GM18505 (cell line): Measurements from ENCODE around the gene TLE3.

ENCODE experiments used
- ATAC-seq: cut with Tn5 transposase; IDR thresholded peaks from one replicate; pipeline ENCODE4 v1.9.1; 2021; ENCODE audit not compliant: unreplicated experiment
- POLR2A ChIP-seq: IDR thresholded peaks from 4 replicates; pipeline ENCODE4 v1.6.1; 2011; ENCODE audit warnings: borderline replicate concordance; ENCODE audit not compliant: insufficient read depth, insufficient read length; ENCODE audit errors: extremely low read depth

TLE3 gene

DNA sequence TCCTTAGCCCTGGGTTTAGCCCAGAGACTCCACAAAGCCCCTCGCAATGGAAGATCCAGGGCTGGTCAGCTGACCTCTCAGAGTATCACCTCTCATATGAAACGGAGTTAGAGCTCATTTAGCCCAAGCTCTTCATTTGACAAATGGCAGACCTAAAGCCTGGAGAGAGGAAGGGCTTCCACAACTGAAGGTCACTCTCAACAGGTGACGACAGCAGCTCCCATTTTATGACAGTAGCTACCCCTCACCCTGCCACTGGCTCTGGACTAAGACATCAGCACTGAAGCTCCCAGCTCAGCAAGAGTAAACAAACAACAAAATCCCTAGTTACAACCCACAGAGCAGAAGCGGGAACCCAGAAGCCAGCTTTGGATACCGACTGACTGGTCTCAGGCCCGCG, 33.7 kb downstream of the TLE3 start:
- ATAC-seq = no peak
- TF ChIP-seq POLR2A = no peak

DNA sequence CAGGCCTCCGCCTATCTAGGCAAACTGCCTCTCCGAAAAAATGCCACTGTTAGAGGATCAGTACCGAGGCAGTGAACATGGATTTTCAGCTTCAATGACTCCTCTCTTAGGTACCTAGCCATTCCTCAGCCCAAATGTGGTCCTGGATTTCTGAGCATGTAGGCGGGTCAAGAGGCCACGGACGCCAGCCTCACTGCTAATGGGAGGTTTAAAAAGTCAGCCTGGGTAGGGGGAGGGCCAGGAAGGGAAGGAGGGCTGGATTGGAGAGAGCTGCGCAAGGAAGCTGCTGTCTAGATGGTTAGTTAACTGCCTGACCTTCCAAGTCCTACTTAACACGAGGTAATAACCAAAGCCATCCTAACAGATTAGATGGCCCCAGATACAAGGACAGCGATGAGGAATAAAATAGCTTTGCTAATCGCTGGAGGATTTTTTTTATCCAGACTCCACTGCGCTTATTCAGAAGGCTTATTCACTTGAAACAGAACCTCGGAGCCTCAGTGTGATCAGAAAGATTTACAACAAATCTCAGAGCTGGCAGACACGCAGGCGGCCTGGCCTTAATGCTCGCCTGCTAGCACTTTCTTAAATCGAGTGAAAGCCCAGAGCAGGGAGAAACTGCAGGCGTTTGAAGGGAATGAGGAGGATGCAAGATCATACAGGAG, 34.3 kb downstream of the TLE3 start:
- TF ChIP-seq POLR2A = no peak
- no peak for ATAC-seq

DNA sequence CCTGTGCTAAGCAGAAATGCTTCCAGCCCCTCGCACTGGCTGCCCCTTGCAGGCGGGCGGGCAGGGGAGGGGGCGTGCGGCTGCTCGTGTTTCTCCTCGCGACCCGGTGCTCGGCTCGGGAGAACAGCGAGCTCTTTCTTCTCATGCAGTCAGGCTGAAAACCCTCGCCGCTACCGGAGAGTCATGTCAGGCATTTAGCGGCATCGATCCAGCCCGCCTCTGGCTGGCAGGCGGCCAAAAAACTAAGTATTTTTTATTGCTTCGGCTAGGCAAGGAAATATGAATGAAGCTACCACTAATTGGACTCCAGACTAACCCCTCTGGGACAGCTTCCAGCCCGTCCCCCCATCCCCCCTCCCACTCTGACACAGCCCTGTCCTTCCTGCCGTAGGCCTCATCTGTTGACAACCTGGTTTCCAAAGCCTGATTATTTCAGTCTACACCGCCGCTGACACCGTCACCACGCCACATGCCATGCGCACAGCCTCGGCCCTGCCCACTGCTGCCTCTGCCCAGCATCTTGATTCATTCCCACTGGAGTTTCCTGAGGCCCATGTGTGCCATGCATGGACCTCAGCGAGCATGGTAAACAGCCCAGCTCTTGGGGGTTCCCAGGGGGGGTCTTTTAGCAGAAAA, 35.3 kb downstream of the TLE3 start:
- ATAC-seq = no peak
- no peak for TF ChIP-seq POLR2A

DNA sequence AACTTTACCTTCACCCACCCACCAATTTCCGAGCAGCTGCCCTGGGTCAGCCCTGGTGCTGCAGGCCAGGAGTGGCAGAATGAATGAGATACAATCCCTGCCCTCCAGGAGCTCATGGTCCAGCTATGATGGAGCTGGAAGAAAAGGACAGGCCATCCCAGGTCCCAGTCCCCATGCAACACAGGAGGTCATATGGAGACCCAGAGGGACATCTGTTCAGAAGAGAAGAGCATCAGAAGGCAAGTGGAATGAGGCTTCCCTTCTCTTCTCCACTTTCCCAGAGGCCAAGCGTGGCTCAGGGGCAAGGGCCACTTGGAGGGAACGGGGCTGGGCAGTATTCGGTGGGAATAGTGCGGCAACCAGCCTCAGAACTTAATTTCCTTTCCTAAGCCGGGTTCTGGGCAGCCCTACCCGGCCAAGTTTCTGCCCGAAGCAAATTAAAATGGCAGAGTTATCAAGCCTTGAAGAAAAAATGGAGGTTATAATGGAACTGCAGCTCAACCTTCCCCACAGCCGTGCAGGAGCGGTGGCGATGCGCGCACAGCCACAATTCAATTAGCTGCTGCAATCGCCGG, 35.9 kb downstream of the TLE3 start:
- no peak for ATAC-seq
- no peak for TF ChIP-seq POLR2A

DNA sequence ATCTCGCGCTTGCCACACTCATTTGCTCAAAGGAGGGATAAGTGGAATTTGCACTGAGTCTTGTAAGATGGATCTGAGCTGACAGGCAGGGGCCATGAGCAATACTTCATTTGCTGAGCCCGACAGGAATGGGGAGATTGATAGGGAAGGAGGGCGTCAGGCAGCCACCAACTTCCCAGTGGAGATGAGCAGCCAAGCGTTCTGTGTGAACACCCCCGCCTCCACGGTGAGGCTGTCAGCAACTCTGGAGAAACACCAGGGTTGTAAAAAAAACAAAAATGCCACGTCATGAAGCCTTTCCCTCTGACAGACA, 36.8 kb downstream of the TLE3 start:
- TF ChIP-seq POLR2A = no peak
- ATAC-seq = no peak

DNA sequence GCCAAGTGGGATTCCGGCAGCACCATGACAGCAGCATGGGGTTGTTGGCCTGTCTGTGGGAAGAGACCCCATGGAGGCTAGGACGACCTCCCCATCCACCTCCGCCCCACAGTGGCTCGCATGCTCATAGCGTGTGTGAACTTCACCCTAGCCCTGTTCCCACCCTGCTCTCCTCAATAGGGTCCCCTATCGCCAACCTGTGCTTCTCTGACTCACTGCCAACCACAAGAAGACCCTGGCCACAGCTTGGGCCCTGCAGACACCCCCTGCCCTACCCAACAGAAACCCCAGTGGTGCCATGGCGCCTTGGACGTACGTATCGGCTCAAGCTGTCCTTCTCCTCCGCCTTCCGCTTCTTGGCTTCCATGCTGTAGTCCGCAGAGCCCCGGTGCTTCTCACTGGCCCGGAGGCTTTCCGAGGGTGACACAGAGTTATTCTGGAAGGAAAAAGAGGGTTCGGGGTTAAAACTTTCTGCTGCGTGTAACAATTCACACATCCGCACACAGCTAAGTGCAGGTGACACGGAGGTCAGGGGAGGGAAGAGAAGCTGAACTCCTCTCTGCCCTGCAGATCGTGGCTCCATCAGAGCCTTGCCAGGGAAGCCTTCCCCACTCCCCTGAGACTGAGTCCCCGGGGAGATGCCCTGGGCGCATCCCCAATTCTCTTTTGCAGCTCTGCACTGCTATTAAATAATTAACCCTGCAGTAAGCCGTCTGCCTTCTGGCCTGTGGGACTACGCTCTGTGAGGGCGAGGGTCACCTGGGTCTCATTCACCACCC, 37.3 kb downstream of the TLE3 start:
- no peak for TF ChIP-seq POLR2A
- no peak for ATAC-seq

DNA sequence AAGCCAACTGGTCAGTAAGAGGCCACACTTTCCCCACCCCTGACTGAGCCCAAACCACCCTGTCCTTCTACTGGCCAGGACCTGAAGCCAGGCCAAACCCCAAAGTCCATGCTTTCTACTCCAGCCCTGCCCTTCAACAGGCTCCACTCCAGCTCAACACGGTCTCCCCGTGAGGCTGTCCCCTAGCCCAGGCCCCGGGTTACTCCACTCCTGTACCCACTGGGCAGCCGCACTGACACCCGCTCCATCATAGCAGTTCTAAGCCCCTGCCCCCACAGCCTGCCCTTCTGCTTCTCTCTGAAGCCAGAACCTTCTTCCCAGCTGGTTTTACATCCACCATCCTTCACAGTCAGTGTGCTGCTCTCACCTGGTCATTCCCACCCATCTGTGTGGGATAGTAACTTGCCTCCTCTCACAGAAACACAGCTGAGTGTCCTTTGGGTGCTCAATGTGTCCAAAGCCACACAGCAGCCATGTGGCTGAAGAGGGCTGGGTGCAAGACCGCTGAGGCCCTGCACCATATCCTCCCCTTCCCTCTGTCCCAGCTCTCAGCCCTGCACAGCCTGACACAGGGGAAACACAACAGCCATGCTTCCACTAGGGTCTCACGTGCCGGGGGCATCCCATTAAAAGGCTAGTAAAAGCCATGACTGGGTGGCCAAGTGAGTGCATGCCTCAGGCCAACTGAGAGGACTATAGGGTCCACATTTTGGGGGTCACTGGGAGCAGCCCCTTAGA, 38.1 kb downstream of the TLE3 start:
- no peak for TF ChIP-seq POLR2A
- ATAC-seq = no peak

DNA sequence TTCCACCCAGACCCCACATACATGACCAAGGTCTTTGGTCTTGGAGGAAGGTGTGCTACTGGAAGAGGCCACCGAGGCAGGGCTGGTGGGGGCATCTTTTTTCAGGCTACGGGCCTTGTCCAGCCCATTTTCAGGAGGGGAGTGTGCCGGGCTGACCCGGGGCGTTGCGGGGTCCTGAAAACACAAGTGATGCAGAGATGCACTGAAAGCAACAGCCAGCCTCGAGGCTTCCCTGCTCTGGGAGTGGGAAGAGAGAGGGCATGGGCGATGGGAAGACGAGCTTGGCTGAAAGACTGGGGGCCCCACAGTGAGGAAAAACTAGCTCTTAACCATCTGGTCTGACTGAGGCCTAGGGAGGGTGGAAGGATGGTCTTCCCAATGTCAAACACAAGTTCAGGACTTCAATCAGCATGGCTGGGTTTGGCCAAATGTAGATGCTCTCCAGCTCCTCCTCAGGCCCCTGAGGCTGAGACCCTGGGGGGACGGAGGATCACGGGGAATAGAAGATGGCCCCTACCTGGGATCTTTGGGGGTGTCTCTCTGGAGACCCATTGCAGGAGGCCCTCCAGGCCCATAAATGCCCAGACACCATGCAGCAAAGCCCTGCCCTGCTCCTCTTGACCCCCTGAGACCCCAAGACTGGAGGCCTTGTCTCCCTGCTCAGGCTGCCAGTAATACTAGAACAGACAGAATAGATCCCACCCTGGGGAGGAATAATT, 38.9 kb downstream of the TLE3 start:
- ATAC-seq = no peak
- TF ChIP-seq POLR2A = no peak

DNA sequence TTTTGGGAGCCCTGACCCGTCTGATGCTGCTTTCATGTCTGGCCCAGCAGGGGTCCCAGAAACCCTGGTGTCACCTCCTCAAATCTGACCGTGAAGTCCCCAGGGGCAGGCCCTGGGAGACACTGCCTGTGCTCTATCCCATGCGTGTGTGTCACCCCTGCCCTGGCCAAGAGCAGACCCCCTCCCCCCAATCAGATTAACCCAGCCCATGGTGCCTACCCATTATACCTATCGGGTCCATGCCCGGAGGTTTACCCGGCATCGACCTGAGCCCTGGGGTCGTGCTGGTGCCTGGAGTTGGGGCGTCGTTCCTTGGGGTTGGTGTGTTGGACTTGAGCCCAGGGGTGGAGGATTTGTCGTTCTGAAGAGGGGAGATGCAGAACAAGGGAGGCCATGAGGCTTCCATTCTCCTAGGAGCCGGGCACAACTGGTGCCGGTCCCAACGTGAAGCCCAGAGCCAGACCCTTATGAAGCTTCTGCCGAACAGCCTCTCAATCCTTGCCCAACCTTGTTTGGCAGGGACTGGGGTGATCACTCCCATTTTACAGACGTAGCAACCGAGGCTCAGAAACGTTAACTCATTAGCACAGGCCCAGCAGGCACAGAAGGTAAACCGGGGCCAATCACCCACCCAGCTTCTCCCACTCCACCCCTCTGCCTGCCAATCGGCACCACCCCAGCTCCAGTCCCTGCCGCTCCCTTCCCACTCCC, 39.6 kb downstream of the TLE3 start:
- no peak for ATAC-seq
- TF ChIP-seq POLR2A = no peak

DNA sequence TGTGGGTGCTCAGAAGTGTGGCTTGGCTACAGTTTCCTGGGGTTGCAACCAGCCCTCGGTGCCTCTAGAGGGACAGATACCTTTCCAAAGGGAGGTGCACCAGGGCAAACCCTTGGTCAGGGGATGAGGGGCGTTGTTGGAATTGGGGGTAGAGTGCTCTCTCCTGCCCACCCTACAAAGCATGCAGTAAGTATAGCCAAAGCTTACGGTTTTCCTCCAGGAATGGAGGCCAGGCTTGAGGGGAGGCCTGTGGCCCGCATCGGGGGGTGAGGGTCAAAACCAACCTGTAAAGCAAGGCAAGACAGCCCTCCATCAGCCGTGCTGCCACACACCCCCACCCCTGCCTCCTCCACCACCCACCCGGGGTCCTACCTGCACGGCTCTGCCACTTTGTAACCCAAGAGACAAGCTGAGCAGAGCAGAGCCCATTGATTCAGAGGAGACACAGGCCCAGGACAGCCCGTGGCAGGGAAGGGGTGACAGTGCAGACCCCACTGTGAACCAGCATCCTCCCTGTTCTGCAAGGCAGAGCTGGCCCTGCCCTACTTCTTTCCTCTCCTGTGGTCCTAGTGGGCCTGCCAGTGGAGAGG, 41.5 kb downstream of the TLE3 start:
- no peak for ATAC-seq
- TF ChIP-seq POLR2A = no peak

DNA sequence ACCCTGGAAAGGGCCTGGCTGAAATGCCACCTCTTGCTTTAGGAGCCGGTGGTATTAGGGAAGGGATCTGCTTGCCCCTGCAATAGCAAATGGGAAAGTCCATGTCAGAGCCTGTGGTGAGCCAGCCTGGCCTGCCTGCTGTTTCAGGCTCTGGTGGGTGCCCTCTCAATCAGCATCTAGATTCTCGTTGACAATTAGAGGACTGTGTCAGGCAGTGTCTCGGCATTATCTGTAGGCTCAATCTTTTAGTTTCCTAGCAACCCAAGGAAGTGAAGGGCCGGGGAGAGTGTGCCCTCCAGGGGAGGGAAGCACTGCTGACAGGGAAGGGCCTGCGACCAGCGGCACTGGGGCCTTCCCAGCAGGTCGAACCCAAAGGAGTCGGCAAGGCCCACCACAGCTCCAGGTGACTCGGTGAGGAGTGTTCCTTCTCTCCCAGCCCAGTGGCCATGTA, 42.1 kb downstream of the TLE3 start:
- ATAC-seq = no peak
- TF ChIP-seq POLR2A = no peak

DNA sequence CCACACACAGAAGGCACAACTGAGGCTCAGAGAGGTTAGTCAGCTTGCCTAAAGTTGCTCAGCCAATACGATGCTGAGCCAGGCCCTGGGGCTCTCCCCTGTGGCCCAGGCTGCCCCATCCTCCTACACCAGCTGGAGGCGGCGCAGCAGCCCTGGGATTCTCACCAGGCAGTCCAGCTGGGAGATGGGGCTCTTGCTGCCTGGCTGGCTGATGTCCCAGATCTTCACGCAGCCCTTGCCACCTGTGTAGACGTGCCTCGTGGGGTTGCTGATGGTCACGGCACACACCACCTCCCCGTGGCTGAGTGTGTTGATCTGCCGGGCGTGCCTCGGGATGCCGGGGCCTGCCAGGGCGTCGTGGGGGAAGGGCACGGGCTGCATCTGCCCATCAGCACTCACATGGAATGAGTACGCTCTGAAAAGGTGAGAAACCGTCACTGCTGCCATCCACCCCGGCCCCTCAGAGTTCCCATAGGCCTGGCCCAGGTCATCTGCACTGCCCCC, 42.8 kb downstream of the TLE3 start:
- no peak for ATAC-seq
- TF ChIP-seq POLR2A = no peak

DNA sequence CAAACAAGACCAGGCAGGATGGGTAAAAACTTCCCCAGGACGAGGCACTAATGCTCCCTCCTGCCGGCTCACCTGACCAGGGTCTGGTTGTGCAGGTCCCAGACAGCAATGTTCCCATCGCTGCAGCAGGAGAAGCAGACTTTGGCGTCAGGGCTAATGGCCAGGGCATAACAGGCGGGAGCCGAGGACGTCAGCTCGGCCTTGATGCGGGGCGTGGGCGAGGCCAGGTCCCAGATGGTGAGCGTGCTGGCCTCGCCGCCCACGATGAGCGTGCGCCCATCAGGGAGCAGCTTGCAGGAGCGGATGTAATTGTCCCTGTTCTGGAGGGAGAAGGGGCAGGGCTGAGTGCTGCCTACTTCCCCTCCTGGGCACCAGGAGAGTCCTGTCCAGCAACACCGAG, 43.4 kb downstream of the TLE3 start:
- TF ChIP-seq POLR2A = no peak
- no peak for ATAC-seq
